C1 segment of cervical spinal cord (tissue), 14 donors: ENCODE measurements around the gene ISM2.
A peak's percentile ranks its signal among the peaks of the same experiment; 100 is the strongest.
"Not testable (repeated sequence)": the region's sequence is repeated elsewhere in the genome, so short reads cannot be mapped to it uniquely, and the experiment has no call there.

Experiments used
- DNase-seq, 14 donors: peaks; one replicate each; lab custom pipeline; 2025; lab: John Stamatoyannopoulos, UW

ISM2 gene

DNA sequence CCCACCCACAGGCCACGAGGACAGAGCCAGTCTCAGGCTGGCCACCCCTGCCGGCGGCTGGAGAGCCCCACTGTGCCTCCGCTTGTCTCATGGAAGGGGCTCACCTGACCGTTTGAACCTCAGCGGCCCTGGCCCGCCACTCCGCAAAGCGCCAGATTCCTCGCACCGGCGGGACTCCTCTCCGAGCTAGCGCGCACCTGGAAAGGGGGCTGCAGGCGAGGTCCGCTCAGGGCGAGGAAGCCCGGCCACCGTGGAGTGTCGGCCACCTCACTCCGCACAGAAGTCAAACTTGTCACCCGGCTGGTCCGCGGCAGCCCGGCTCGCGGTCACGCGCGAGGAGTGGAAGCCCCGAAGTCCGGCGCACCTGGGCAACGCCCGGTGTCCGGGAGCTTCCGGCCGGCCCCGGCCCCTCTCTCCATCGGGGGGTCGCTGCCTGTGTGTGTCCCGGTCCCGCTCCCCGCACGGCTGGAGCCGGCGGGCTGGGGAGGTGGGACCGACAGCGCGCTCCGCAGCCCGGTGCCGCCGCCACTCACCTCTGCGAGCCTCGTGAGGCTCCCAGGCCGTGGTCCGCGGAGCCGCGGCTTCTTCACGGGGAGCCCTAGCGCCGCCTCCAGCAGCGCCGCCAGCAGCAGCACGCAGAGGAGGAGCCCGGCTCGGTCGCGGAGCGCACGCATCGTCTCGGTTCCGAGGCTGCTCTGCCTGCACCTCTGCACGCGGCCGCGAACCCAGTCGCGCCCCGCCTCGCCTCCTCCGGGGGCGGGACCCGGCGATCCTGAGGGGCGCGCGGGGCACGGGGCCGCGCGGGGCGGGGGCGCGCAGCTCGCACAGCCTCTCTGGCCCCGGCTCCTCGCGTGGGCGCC lies at the start of gene ISM2:
TSS of gene ISM2 (minus strand) at position 697 of the 860 bp plus-strand sequence. CDS start at position 674, 23 bp downstream.
- DNase-seq = peak in 1 of 14 donors; percentile 1

DNA sequence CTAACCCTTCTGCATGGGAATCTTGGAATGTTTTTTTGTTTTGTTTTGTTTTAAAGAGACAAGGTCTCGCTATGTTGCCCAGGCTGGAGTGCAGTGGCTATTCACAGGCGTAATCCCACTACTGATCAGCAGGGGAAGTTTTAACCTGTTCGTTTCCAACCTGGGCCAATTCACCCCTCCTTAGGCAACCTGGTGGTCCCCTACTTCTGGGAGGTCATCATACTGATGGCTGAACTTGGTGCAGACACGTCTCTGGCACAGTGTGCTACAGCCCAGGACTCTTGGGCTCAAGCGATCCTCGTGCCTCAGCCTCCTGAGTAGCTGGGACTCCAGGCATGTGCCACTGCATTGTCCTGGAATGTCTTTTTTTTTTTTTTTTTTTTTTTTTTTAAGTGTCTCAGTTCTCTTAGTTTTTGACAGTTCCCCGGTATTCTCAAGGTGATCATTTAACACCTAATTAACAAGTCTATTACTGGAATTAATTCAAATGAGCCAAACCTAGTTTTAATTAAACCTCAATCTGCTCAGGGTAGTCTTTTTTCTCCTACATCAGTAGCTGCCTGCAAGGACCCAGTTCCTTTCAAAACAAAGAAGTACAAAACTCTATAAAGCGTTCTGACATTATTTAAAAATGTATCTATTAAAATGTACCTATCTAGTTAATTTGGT lies 49.0 kb upstream of the ISM2 start:
- no peak for DNase-seq

DNA sequence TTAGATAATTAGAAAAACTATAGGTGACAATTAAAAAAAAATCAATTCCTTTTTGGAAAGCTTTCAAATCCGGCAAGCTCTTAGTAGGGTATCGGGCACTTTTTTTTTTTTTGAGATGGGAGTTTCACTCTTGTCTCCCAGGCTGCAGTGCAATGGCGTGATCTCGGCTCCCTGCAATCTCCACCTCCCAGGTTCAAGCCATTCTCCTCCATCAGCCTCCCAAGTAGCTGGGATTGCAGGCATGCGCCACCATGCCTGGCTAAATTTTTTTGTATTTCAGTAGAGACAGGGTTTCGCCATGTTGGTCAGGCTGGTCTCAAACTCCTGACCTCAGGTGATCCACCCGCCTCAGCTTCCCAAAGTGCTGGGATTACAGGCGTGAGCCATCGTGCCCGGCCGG lies 46.6 kb upstream of the ISM2 start:
- not testable (repeated sequence) for DNase-seq

DNA sequence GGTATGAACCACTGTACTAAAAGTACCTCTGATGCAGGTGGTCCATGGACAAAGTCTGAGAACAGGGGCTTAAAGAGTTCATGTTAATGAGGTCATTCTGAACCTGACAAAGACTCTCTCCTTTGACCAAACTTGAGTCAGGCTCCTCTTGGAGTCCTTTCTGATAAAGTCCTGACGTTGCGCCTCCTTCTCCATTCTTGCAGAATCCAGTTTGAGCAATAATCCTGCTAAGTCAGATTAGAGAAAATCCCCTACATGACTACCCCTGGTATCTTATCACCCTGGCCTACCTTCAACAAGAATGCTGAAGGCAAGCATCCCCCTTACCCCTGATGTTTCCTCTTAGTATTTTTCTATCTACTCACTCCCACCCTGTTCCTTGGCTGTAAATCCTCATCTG lies 46.0 kb upstream of the ISM2 start:
- no peak for DNase-seq

DNA sequence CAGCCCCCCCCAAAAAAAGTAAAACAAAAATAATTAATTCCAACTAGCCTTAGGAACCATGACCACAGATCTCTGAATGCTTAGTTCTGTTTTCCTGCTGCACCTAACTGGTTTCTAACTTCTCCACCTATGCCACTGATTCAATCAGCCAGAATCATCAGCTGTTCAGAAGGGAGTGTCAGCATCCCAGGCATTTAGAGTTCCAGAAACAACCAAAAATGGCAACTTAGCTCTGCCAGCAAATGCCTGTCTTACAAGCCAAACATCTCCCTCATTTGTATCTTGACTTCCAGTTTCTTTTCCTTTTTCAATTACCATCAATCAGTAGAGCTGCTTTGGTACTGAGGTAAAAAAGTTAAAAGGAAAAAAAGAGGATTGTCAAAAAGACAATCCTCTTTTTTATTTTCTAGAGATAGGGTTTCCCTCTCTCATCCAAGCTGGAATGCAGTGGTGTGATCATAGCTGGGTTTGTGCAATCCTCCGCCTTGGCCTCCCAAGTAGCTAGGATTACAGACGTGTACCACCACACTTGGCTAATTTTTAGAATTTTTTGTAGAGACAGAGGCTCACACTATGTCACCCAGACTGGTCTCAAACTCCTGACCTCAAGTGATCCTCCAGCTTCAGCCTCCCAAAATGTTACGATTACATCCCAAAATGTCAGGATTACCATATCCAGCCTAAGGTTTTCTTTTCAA lies 45.2 kb upstream of the ISM2 start:
- no peak for DNase-seq

GRCh38 chr14:77543240-77543551 lies 44.6 kb upstream of the ISM2 start:
- no peak for DNase-seq

DNA sequence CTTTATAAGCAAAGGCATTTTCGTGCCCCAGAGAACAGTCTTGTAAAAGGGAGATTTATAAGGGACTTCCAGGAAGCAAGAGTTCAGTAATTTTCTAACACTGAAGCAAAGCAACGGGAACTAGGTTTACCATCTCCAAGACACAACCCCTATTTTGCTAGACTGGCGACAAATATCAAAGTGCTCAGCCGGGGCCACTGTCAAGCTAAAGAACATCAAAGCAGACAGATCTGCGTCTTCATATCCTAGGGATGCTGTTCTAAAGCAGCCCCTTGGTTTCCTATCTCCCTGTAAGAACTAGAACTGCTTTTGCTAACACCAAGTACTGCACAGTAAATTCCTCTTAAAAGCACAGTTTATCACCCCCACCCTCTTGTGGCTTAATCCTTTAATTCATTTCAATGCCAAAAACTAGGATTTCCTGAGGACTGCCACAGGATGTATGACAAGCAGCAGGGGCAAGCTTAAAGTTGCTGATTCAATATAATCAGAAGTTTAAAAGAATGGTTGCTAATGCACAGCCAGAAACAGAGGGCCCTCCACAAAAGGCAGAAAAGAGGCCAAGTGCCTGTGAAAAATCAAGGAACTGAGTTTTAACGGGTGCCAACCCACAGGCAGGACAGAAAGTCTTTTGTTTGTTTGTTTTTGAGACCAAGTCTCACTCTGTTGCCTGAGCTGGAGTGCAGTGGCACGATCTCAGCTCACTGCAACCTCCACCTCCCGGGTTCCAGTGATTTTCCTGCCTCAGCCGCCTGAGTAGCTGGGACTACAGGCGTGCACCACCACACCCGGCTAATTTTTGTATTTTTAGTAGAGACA lies 44.0 kb upstream of the ISM2 start:
- peak in 5 of 14 donors; percentile 5 to 50 (median 26) for DNase-seq

- DNase-seq = no peak
These were observed 43.3 kb upstream of the ISM2 start for GRCh38 chr14:77541905-77542304.

DNA sequence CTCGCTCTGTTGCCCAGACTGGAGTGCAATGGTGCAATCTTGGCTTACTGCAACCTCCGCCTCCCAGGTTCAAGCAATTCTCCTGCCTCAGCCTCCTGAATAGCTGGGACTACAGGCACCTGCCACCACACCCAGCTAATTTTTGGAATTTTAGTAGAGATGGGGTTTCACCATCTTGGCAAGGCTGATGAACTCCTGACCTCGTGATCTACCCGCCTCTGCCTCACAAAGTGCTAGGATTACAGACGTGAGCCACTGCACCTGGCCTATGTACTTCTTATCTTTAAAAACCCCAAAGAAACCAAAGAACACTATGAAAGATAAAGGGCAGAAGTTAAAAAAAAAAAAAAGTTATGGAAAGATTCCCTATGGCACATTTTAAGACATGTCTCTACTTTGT lies 38.3 kb upstream of the ISM2 start:
- not testable (repeated sequence) for DNase-seq

DNA sequence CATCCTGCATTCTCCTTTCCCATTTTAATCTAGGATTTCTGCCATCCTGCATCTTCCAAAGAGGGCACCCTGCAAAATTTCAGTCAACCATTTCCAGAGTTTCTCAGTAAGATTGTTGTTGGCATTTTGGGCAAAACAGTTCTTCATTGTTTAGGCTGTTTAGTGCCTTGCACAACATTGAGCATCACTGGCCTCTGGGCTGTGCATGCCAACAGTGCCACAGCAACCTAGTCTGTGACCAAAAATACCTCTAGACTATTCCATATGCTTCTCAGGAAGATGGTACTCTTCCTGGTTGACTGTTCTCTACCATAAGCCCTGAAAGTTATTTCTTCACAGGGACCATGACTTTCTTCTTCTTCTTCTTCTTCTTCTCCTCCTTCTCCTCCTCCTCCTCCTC lies 32.5 kb upstream of the ISM2 start:
- DNase-seq = no peak

DNA sequence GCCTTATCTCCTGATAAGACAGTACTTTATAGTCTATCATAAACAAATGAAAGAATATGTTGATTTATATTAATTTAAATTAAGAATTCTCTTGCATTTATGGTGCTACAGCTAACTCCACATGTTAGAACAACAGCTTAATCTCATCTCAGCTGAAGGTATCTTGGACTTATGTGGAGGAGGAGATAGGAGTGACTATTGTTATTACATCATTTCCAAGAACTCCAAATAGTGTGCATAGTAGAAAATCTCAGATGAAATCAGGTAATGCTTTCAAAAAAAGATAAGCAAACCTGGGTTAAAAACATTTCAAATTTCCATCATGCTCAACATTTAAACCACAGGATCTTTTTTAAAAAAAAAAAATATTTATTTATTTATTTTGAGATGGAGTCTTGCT lies 31.3 kb upstream of the ISM2 start:
- no peak for DNase-seq

DNA sequence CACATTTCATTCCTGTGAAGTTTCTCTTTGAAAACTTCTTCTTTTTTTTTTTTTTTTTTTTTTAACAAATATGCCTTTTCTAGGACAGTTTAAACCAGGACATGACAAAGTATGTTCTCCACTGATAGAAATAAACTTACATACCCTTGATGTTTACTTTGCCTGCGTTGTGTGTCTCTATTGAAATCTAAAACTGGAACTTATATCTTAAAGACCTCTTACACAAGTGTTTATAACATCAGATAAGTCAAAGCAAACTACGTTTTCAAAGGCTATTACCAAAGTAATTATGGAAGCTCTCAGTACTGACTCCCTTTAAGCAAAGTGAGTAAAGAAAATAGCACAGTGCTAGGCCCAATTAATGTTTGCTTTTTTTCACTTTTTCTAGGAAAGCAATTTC lies 30.6 kb upstream of the ISM2 start:
- no peak for DNase-seq

GRCh38 chr14:77528701-77529100 lies 30.1 kb upstream of the ISM2 start:
- DNase-seq = not testable (repeated sequence)

DNA sequence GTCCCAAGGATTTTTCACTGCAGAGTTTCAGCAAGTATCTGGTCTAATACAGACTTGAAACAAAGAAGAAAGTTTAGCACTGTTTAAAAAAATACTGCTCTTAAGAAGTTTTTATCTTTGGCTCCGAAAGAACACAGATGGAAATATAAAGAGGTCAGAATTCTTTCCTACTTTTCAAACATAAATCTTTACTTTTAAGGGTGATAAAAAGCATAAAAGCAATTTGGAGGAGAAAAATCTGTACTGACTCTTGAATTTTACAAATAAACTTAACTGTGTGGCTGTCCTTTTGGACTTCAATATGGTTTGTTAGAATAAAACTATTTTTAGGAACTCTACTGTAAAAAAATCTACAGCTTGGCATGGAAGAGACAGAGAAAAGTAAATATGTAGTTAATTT lies 27.6 kb upstream of the ISM2 start:
- no peak for DNase-seq

DNA sequence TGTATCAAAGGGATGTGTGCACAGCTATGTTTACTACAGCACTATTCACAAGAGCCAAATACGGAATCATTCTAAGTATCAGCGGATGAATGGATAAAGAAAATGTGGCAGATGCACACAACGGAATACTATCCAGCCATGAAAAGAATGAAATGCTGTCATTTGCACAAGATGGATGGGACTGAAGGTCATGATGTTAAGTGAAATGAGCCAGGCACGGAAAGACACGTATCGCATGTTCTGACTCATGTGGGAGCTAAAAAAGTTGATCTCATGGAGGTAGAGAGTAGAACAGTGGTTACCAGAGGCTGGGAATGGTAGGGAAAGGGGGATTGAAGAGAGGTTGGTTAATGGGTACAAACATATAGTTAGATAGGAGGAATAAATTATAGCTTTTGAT lies 25.9 kb upstream of the ISM2 start:
- DNase-seq = no peak

DNA sequence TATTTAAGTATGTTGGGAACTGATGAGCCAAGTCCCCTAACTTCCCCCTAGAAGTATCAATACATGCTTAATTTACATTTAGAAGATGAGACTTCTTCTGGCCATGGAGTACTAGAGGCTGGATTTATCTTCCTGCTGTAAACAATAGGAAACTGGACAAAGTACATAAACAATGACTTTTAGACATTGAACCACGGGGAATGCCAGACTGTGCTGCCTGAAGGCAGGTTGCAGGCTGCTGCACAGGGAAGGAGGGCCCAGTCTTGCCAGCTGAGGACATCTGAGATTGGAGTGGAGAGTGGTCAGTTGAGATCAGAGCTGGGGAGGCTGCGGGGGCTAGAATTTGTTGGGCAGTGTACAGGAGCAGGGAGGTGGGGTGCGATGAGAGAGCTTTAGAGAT lies 24.5 kb upstream of the ISM2 start:
- DNase-seq = no peak

GRCh38 chr14:77520555-77520954 lies 21.9 kb upstream of the ISM2 start:
- no peak for DNase-seq

- DNase-seq = no peak
These were observed 17.5 kb upstream of the ISM2 start for GRCh38 chr14:77516126-77516525.

GRCh38 chr14:77511486-77512162 lies 13.0 kb upstream of the ISM2 start:
- no peak for DNase-seq

GRCh38 chr14:77509366-77509765 lies 10.8 kb upstream of the ISM2 start:
- no peak for DNase-seq

DNA sequence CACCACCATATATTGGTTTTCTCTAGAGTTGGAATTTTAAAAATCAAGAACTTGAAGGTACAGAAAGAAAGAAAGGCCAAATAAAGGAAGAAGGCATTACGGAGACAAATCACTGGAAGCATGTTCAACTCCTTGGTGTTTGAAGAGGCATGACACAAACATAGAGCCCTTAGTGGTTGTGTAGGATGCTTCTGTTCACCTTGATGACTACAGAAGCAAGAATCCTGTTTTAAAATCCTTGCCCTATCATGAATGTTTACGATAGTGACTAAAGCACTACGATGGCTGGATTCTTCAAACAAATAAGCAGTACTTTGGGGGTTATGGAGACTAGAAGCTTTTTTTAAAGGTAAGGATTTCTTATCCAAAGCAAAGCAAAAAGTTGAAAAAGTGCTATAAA lies 10.3 kb upstream of the ISM2 start:
- no peak for DNase-seq
